Measurements from ENCODE around the gene OR52K2. TPM values are rescaled to one million over a fixed set of nuclear protein-coding genes. Genes with fewer than 3 reads are reported as not detected.

Gene OR52K2
- total RNA-seq, 1 experiment from 2014 or later = not detected

GRCh38 chr11:4453118-4453517, 4.0 kb downstream of the OR52K2 start:
- Mint-ChIP-seq H3K4me1 (ENCODE audit: low read depth, unreplicated experiment) (no peaks in the 10 kb centered on the region), H3K9me3 (ENCODE audit: unreplicated experiment) (no peaks in the 10 kb centered on the region), H3K27ac (ENCODE audit: unreplicated experiment) (no peak overlapping the region), H3K27me3 (ENCODE audit: insufficient read depth, unreplicated experiment) (peaks cover 12% of the 10 kb centered on the region), H3K4me3 (ENCODE audit: unreplicated experiment) (no peak overlapping the region), H3K36me3 (ENCODE audit: insufficient read depth, unreplicated experiment) (no peaks in the 10 kb centered on the region)
- Histone ChIP-seq H3K27me3 (replicated peaks; ENCODE audit: control insufficient read depth, insufficient read depth, low read length) (no peaks in the 10 kb centered on the region; the same call in 1 of the 2 replicates), H3K4me3 (ENCODE audit: low read depth, low read length) (no peak overlapping the region), H3K9me3 (no peaks in the 10 kb centered on the region), H3K4me1 (no peaks in the 10 kb centered on the region), H3K36me3 (ENCODE audit: control insufficient read depth, insufficient read depth, low read length) (no peaks in the 10 kb centered on the region)
- DNase-seq = no peak
- intact Hi-C loops (cut with micrococcal nuclease; ENCODE audit: unreplicated experiment) = no loop called here
- no peak for TF ChIP-seq CTCF (IDR thresholded peaks at IDR 0.05; ENCODE audit: insufficient read depth in 1 of 2, low read depth in 1 of 2, low read length in 1 of 2, severe bottlenecking in 1 of 2, unreplicated experiment in 1 of 2)
- ChIA-PET CTCF (no interaction called here), POLR2A (no interaction called here)
- no TSS peak for BruUV-seq (replicated peaks)

GRCh38 chr11:4454021-4454420, 4.9 kb downstream of the OR52K2 start:
- Histone ChIP-seq H3K27me3 (replicated peaks; ENCODE audit: control insufficient read depth, insufficient read depth, low read length) (no peaks in the 10 kb centered on the region), H3K4me3 (ENCODE audit: low read depth, low read length) (no peak overlapping the region), H3K9me3 (no peaks in the 10 kb centered on the region), H3K36me3 (ENCODE audit: control insufficient read depth, insufficient read depth, low read length) (no peaks in the 10 kb centered on the region), H3K4me1 (no peaks in the 10 kb centered on the region)
- ChIA-PET POLR2A (no interaction called here), CTCF (no interaction called here)
- H3K4me1 Mint-ChIP-seq (ENCODE audit: low read depth, unreplicated experiment) = no peaks in the 10 kb centered on the region
- no TSS peak for BruUV-seq (replicated peaks)
- no peak for DNase-seq
- no peaks in the 10 kb centered on the region for H3K36me3 Mint-ChIP-seq (ENCODE audit: insufficient read depth, unreplicated experiment)
- H3K27me3 Mint-ChIP-seq (ENCODE audit: insufficient read depth, unreplicated experiment) = peaks cover 12% of the 10 kb centered on the region
- intact Hi-C loops (cut with micrococcal nuclease; ENCODE audit: unreplicated experiment) = no loop called here
- H3K4me3 Mint-ChIP-seq (ENCODE audit: unreplicated experiment) = no peak overlapping the region
- no peak overlapping the region for H3K27ac Mint-ChIP-seq (ENCODE audit: unreplicated experiment)
- H3K9me3 Mint-ChIP-seq (ENCODE audit: unreplicated experiment) = no peaks in the 10 kb centered on the region
- TF ChIP-seq CTCF (IDR thresholded peaks at IDR 0.05; ENCODE audit: insufficient read depth in 1 of 2, low read depth in 1 of 2, low read length in 1 of 2, severe bottlenecking in 1 of 2, unreplicated experiment in 1 of 2) = no peak

GRCh38 chr11:4455419-4455818, 6.3 kb downstream of the OR52K2 start:
- no peak for DNase-seq
- Mint-ChIP-seq H3K9me3 (ENCODE audit: unreplicated experiment) (no peaks in the 10 kb centered on the region), H3K4me3 (ENCODE audit: unreplicated experiment) (no peak overlapping the region), H3K4me1 (ENCODE audit: low read depth, unreplicated experiment) (no peaks in the 10 kb centered on the region), H3K36me3 (ENCODE audit: insufficient read depth, unreplicated experiment) (no peaks in the 10 kb centered on the region), H3K27ac (ENCODE audit: unreplicated experiment) (no peak overlapping the region), H3K27me3 (ENCODE audit: insufficient read depth, unreplicated experiment) (peaks cover 14% of the 10 kb centered on the region)
- no TSS peak for BruUV-seq (replicated peaks)
- CTCF ChIA-PET = no interaction called here
- Histone ChIP-seq H3K4me1 (no peaks in the 10 kb centered on the region), H3K4me3 (ENCODE audit: low read depth, low read length) (no peak overlapping the region), H3K9me3 (no peaks in the 10 kb centered on the region), H3K36me3 (ENCODE audit: control insufficient read depth, insufficient read depth, low read length) (no peaks in the 10 kb centered on the region), H3K27me3 (replicated peaks; ENCODE audit: control insufficient read depth, insufficient read depth, low read length) (no peaks in the 10 kb centered on the region)
- no peak for TF ChIP-seq CTCF (IDR thresholded peaks at IDR 0.05; ENCODE audit: insufficient read depth in 1 of 2, low read depth in 1 of 2, low read length in 1 of 2, severe bottlenecking in 1 of 2, unreplicated experiment in 1 of 2)
- POLR2A ChIA-PET = no interaction called here
- intact Hi-C loops (cut with micrococcal nuclease; ENCODE audit: unreplicated experiment) = no loop called here
